Astrocyte of the spinal cord (primary cell): Measurements from ENCODE around the gene ERI3.

Experiments
- DNase-seq: peaks from one replicate; pipeline ENCODE4 v3.0.0; 2011; ENCODE audit warnings: low read depth, low spot score
- H3K4me3 ChIP-seq: 2 replicates; pipeline ENCODE4 v1.5.1; 2011; ENCODE audit warnings: low read depth, mild to moderate bottlenecking, low read length, moderate library complexity
- in situ Hi-C: cut with HindIII; loops from 2 replicates; pipeline ENCODE4 v1.10.0; 2017; ENCODE audit warnings: low sequenced_read_pairs
- TF ChIP-seq, protein P1 (sequence below): IDR thresholded peaks from 2 replicates; pipeline ENCODE4 v1.5.1; 2012; ENCODE audit warnings: low read depth, mild to moderate bottlenecking, low read length, inconsistent platforms

ERI3 gene

DNA sequence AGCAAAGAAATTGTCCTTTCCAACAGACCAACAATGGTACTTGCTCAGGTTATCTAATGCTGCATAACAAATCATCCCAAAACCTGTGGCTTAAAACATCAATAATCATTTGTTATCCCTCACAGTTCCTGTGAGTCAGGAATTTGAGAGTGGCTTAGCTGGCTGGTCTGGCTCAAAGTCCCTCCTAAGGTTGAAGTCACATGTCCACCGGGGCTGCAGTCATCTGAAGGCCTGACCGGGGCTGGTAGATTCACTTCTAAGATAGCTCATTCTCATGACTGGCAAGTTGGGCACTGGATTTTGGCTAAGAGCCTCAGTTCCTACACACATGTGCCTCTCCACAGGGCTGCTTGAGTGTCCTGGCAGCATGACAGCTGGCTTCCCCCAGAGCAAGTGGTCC, 16.9 kb downstream of the ERI3 start:
- H3K4me3 ChIP-seq = no peak overlapping the region
- in situ Hi-C loops = no loop called here

DNA sequence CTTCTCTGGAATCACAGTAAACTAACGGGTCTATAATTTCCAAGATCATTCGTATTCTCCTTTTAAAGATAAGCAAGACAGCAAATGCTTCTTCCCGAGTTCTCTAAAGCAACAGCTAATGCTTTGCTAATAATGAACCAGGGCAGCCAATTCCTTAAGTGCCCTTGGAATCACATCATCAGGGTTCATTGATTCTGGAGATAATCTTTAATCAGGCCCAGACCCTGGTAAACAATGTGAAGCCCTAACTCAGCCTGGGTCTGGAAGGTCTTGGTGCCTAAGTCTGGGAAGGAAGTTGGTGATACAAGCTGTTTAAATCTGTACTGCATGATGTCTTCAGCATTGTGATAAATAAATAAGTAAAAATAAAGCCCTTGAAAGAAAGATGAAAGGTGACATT, 18.4 kb downstream of the ERI3 start:
- no peak overlapping the region for H3K4me3 ChIP-seq
- no peak for DNase-seq
- TF ChIP-seq, protein P1, sequence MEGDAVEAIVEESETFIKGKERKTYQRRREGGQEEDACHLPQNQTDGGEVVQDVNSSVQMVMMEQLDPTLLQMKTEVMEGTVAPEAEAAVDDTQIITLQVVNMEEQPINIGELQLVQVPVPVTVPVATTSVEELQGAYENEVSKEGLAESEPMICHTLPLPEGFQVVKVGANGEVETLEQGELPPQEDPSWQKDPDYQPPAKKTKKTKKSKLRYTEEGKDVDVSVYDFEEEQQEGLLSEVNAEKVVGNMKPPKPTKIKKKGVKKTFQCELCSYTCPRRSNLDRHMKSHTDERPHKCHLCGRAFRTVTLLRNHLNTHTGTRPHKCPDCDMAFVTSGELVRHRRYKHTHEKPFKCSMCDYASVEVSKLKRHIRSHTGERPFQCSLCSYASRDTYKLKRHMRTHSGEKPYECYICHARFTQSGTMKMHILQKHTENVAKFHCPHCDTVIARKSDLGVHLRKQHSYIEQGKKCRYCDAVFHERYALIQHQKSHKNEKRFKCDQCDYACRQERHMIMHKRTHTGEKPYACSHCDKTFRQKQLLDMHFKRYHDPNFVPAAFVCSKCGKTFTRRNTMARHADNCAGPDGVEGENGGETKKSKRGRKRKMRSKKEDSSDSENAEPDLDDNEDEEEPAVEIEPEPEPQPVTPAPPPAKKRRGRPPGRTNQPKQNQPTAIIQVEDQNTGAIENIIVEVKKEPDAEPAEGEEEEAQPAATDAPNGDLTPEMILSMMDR = no peak
- in situ Hi-C loops = no loop called here

More for the DNA sequence above, 16.9 kb downstream of the ERI3 start:
- no peak for DNase-seq
- TF ChIP-seq, protein P1 = no peak

DNA sequence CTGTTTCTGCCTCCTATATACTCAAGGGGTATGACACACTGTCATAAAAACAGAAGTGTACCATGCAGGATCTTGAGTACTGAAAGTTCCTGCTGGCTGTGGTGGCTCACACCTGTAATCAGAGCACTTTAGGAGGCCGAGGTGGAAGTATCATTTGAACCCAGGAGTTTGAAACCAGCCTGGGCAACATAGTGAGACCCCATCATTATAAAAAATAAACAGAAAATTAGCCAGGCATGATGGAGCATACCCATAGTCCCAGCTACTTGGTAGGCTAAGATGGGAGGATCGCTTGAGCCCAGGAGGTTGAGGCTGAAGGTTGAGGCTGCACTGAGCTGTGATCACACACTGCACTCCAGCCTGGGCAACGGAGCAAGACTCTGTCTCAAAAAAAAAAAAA, 20.1 kb downstream of the ERI3 start:
- TF ChIP-seq, protein P1 = no peak
- no peak overlapping the region for H3K4me3 ChIP-seq
- in situ Hi-C loops = no loop called here
- no peak for DNase-seq

DNA sequence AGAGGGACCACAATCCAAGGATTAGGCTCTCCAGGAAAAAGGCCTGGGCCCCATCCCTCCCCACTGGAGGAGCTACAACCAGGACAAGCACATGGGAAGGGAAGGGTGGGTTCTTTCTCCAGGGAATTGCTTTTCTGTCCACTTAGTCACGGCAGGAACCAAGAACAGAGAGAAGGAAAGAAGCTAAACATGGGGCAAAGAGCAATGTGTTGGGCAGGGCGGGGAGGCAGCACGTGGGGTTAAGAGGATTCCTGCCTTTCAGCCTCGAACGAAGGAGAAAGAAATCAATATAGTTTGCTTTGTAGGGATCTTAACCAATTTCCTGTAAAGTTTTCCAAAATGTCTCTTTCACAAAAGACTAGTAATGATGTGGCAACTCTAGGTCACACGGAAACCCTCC, 21.7 kb downstream of the ERI3 start:
- DNase-seq = no peak
- H3K4me3 ChIP-seq = no peak overlapping the region
- in situ Hi-C loops = no loop called here
- TF ChIP-seq, protein P1 = no peak

DNA sequence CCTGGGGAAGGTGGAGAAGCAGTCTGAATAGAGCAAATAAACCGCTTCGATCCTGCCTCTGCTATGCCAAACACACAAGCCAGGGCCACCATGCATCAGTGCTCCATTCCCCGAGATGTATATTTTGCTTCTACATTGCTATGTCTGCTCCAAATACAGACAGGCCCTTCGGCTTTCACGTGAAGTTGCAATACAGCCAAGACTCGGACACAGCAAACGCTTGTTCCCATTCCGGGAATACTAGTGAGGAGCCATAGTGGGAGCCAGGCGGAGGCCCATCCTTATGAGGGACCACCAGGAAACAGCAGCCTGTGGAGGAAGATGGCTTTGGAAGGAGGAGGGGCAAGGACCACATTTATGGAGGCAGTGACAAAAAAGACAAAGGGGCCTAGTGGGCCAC, 22.6 kb downstream of the ERI3 start:
- TF ChIP-seq, protein P1 = no peak
- DNase-seq = no peak
- in situ Hi-C loops = no loop called here
- H3K4me3 ChIP-seq = no peak overlapping the region

DNA sequence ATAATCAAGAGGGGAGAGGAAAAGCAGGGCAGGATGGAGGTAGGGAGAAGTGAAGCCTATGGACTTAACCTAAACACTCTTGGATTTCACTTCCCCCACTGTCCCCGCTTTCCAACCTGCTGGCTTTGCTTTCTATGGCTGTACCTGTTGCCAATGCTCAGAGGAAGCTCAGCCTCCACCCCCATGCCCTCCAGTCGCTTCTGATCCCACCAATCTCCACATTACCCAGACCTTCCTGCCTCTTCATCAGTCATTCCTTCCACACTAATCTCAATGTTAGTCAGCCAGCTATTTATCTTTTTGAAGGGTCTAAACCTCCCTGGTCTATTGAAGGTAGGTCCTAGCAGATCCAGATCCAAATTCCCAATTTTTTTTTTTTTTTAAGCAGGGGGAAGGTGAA, 24.1 kb downstream of the ERI3 start:
- TF ChIP-seq, protein P1 = no peak
- in situ Hi-C loops = no loop called here
- DNase-seq = no peak

DNA sequence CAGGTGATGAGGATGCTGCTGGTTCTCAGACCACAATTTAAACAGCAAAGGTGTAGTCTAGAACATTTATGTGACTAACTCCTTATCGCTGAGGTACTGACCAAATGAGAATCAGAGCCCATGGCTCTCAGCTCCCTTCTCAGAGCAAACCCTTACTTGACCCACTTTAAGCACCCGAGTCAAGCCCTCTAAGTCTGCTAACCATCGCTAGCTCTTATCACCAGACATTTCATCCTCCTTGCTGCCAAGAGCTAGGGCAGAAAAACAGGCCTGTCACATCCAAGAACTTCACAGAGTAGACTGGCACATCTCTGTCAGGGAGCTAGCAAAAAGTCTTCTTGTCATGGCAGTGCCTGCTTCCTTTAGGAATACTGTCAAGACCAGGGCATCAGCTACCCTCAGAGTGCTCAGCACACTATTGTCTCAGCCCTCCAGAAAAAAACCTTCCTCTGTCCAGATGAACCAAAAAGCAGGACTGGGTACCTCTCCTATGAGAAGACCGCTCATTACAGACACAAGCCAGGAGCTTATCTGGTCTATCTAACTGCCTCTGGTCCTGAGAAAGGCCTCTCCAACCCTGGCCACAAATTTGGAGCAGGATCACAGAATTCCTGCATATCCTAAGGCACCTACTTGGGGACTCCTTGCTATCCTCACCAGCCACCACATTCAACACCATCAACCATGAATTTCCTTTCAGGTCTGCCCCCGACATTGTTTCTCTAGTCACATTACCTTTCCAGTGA, 26.2 kb downstream of the ERI3 start:
- TF ChIP-seq, protein P1 = no peak
- in situ Hi-C loops = no loop called here
- H3K4me3 ChIP-seq = no peak overlapping the region
- no peak for DNase-seq

More for the DNA sequence above, 24.1 kb downstream of the ERI3 start:
- no peak overlapping the region for H3K4me3 ChIP-seq
